Femur (tissue), 1 donor: ENCODE results near the gene NRXN3.

Experiments used
- DNase-seq: peaks from one replicate; pipeline ENCODE4 v3.0.0-alpha.2; 2017

NRXN3 gene

GRCh38 chr14:79448960-79449359, 1278.8 kb downstream of the NRXN3 start:
- DNase-seq: no peak

- no peak for DNase-seq
Measured at GRCh38 chr14:79451601-79452000, 1281.4 kb downstream of the NRXN3 start.

GRCh38 chr14:79453276-79453675, 1283.1 kb downstream of the NRXN3 start:
- no peak for DNase-seq

GRCh38 chr14:79464468-79464867, 1294.3 kb downstream of the NRXN3 start:
- no peak for DNase-seq

- DNase-seq: no peak
Measured at GRCh38 chr14:79465651-79466050, 1295.5 kb downstream of the NRXN3 start.

- no peak for DNase-seq
Measured at GRCh38 chr14:79466938-79467527, 1296.9 kb downstream of the NRXN3 start.

GRCh38 chr14:79467835-79468234, 1297.7 kb downstream of the NRXN3 start:
- no peak for DNase-seq

- DNase-seq: no peak
Measured at GRCh38 chr14:79468486-79468885, 1298.3 kb downstream of the NRXN3 start.

- no peak for DNase-seq
Measured at GRCh38 chr14:79473651-79474050, 1303.5 kb downstream of the NRXN3 start.

- DNase-seq: no peak
Measured at GRCh38 chr14:79475887-79476532, 1305.8 kb downstream of the NRXN3 start.

- DNase-seq: no peak
Measured at GRCh38 chr14:79476552-79476951, 1306.4 kb downstream of the NRXN3 start.

- no peak for DNase-seq
Measured at GRCh38 chr14:79480212-79480611, 1310.0 kb downstream of the NRXN3 start.

- no peak for DNase-seq
Measured at GRCh38 chr14:79482825-79483224, 1312.7 kb downstream of the NRXN3 start.

GRCh38 chr14:79483477-79484388, 1313.6 kb downstream of the NRXN3 start:
- DNase-seq: no peak

- DNase-seq: no peak
Measured at GRCh38 chr14:79487632-79488031, 1317.5 kb downstream of the NRXN3 start.

- DNase-seq: no peak
Measured at GRCh38 chr14:79491161-79491560, 1321.0 kb downstream of the NRXN3 start.

GRCh38 chr14:79493081-79493645, 1323.0 kb downstream of the NRXN3 start:
- DNase-seq: no peak

GRCh38 chr14:79496701-79497100, 1326.5 kb downstream of the NRXN3 start:
- DNase-seq: no peak

GRCh38 chr14:79500489-79500888, 1330.3 kb downstream of the NRXN3 start:
- DNase-seq: no peak

GRCh38 chr14:79502136-79502750, 1332.1 kb downstream of the NRXN3 start:
- DNase-seq: no peak

- no peak for DNase-seq
Measured at GRCh38 chr14:79502751-79503148, 1332.6 kb downstream of the NRXN3 start.

- no peak for DNase-seq
Measured at GRCh38 chr14:79510659-79511058, 1340.5 kb downstream of the NRXN3 start.

- DNase-seq: no peak
Measured at GRCh38 chr14:79511146-79511545, 1341.0 kb downstream of the NRXN3 start.
